HCT116 (cell line): ENCODE results near the gene CRYBB1. TPM values are rescaled to one million over a fixed set of nuclear protein-coding genes. Genes with fewer than 3 reads are reported as not detected.

ENCODE experiments used
- ATAC-seq: fragments of 200-7000 bp; cut with Tn5 transposase; 2 replicates; pipeline ENCODE4 v1.9.1; 2020; ENCODE audit warnings: mild to moderate bottlenecking, moderate library complexity
- BruUV-seq: library from RNA; stranded (reverse); fragments of 400-500 nt; replicated peaks from 2 replicates; lab custom pipeline; 2021; lab: Mats Ljungman, UMichigan
- CTCF ChIA-PET: fragments of 300-600 bp; sonication (Branson Sonifier 250); formaldehyde crosslinking; loops from one replicate; lab custom pipeline; 2021; ENCODE audit warnings: antibody characterized with exemption; lab: Charles Lee
- POLR2A ChIA-PET: fragments of 300-600, 350-600 bp; sonication (Branson Sonifier 250); formaldehyde crosslinking; loops from one replicate; lab custom pipeline; 2021; ENCODE audit warnings: antibody characterized with exemption; lab: Charles Lee
- RAD21 ChIA-PET, 2 experiments: fragments of 300-600 bp; sonication (Branson Sonifier 250); formaldehyde crosslinking; loops; one replicate each; lab custom pipeline; 2023; ENCODE audit warnings: low total read pairs in 2 of 2; ENCODE audit not compliant: uncharacterized antibody in 2 of 2, unreplicated experiment in 2 of 2, low non-redundant PET in 1 of 2; lab: Charles Lee
- DNase-seq: peaks from one replicate; pipeline ENCODE4 v3.0.0-alpha.2; 2010; ENCODE audit warnings: low read depth, low spot score
- H2AFZ ChIP-seq: fragments of 200-600 bp; shearing (Covaris generic), sonication (generic); 2 replicates; pipeline ENCODE4 v1.6.1; 2017; ENCODE audit warnings: low read depth, mixed run types, mixed read lengths, antibody characterized with exemption, low read length; ENCODE audit not compliant: poor library complexity, severe bottlenecking
- H3K27ac ChIP-seq: 2 replicates; pipeline ENCODE4 v1.5.1; 2012; ENCODE audit warnings: low read depth, low read length
- H3K27me3 ChIP-seq: fragments of 200-600 bp; sonication (generic); 2 replicates; pipeline ENCODE4 v1.6.1; 2016; ENCODE audit warnings: mixed run types, low read length, mixed read lengths; ENCODE audit not compliant: insufficient read depth
- H3K36me3 ChIP-seq, 2 experiments: fragments of 200-500 bp in 1 of 2; fragments of 200-600 bp in 1 of 2; sonication (Bioruptor generic) in 1 of 2; sonication (generic) in 1 of 2; 2 replicates each; pipeline versions ENCODE4 v1.5.1 to v1.6.1; 2014 to 2016; ENCODE audit warnings: low read length in 2 of 2, inconsistent platforms in 1 of 2, mixed read lengths in 1 of 2, mixed run types in 1 of 2; ENCODE audit not compliant: insufficient read depth in 2 of 2, control insufficient read depth in 1 of 2
- H3K4me1 ChIP-seq, 2 experiments: fragments of 200-600 bp in 1 of 2; sonication (generic) in 1 of 2; 2 replicates each; pipeline versions ENCODE4 v1.5.1 to v1.6.1; 2012 to 2017; ENCODE audit warnings: low read length in 2 of 2, inconsistent platforms in 1 of 2, mild to moderate bottlenecking in 1 of 2, mixed read lengths in 1 of 2, mixed run types in 1 of 2, moderate library complexity in 1 of 2; ENCODE audit not compliant: insufficient read depth in 2 of 2, control insufficient read depth in 1 of 2
- H3K4me2 ChIP-seq: fragments of 200-600 bp; sonication (generic); 2 replicates; pipeline ENCODE4 v1.6.1; 2017; ENCODE audit warnings: mixed run types, low read length, mixed read lengths
- H3K4me3 ChIP-seq, 2 experiments: fragments of 200-600 bp in 1 of 2; sonication (generic) in 1 of 2; replicated peaks in 1 of 2; 2 replicates each; pipeline ENCODE4 v1.5.1; 2011 to 2016; ENCODE audit warnings: low read length in 2 of 2, control low read depth in 1 of 2, low read depth in 1 of 2, mild to moderate bottlenecking in 1 of 2, mixed read lengths in 1 of 2, mixed run types in 1 of 2
- H3K79me2 ChIP-seq: fragments of 200-600 bp; sonication (generic); 2 replicates; pipeline ENCODE4 v1.6.1; 2017; ENCODE audit warnings: mild to moderate bottlenecking, mixed run types, low read length, moderate library complexity, mixed read lengths; ENCODE audit not compliant: insufficient read depth
- H3K9ac ChIP-seq: fragments of 200-600 bp; sonication (generic); 2 replicates; pipeline ENCODE4 v1.6.1; 2016; ENCODE audit warnings: low read length, mixed read lengths
- H3K9me2 ChIP-seq: fragments of 200-600 bp; sonication (generic), shearing (Covaris generic); 2 replicates; pipeline ENCODE4 v1.6.1; 2017; ENCODE audit warnings: mixed run types, mild to moderate bottlenecking, moderate library complexity; ENCODE audit not compliant: insufficient read depth
- H3K9me3 ChIP-seq, 2 experiments: fragments of 200-500 bp in 1 of 2; fragments of 200-600 bp in 1 of 2; sonication (Bioruptor generic) in 1 of 2; sonication (generic) in 1 of 2; 2 replicates each; pipeline ENCODE4 v1.6.1; 2014 to 2017; ENCODE audit warnings: low read length in 2 of 2, mixed read lengths in 2 of 2, inconsistent platforms in 1 of 2, low read depth in 1 of 2, mild to moderate bottlenecking in 1 of 2, mixed run types in 1 of 2, moderate library complexity in 1 of 2; ENCODE audit not compliant: control insufficient read depth in 1 of 2, insufficient read depth in 1 of 2
- H4K20me1 ChIP-seq: fragments of 200-600 bp; sonication (generic), shearing (Covaris generic); 2 replicates; pipeline ENCODE4 v1.6.1; 2017; ENCODE audit warnings: mixed run types, mild to moderate bottlenecking, moderate library complexity; ENCODE audit not compliant: insufficient read depth
- CBX3 ChIP-seq: IDR thresholded peaks from 2 replicates; pipeline ENCODE4 v1.6.1; 2012; ENCODE audit warnings: low read depth
- CEBPB ChIP-seq: IDR thresholded peaks from 2 replicates; pipeline ENCODE4 v1.6.1; 2012; ENCODE audit warnings: low read depth
- EGR1 ChIP-seq: IDR thresholded peaks from 2 replicates; pipeline ENCODE4 v1.6.1; 2012; ENCODE audit warnings: low read depth
- ELF1 ChIP-seq: IDR thresholded peaks from 2 replicates; pipeline ENCODE4 v1.6.1; 2012; ENCODE audit warnings: low read depth, borderline replicate concordance
- EZH2 ChIP-seq: fragments of 200-600 bp; sonication (generic); IDR thresholded peaks from 2 replicates; pipeline ENCODE4 v1.6.1; 2017; ENCODE audit warnings: antibody characterized with exemption, mixed run types
- EZH2phosphoT487 ChIP-seq: fragments of 200-600 bp; IDR thresholded peaks from 2 replicates; pipeline ENCODE4 v1.6.1; 2018; ENCODE audit warnings: antibody characterized with exemption, borderline replicate concordance
- JUND ChIP-seq: IDR thresholded peaks from 2 replicates; pipeline ENCODE4 v1.6.1; 2012
- MAX ChIP-seq: IDR thresholded peaks from 2 replicates; pipeline ENCODE4 v1.6.1; 2012
- POLR2AphosphoS5 ChIP-seq: IDR thresholded peaks from 2 replicates; pipeline ENCODE4 v1.6.1; 2011; ENCODE audit warnings: mild to moderate bottlenecking, low read depth, low read length, moderate library complexity
- RAD21 ChIP-seq: IDR thresholded peaks from 2 replicates; pipeline ENCODE4 v1.6.1; 2012; ENCODE audit warnings: low read depth, mild to moderate bottlenecking
- SP1 ChIP-seq: IDR thresholded peaks from 2 replicates; pipeline ENCODE4 v1.6.1; 2012; ENCODE audit warnings: low read depth
- SRF ChIP-seq: IDR thresholded peaks from 2 replicates; pipeline ENCODE4 v1.6.1; 2012; ENCODE audit warnings: low read depth
- TCF7L2 ChIP-seq: IDR thresholded peaks from 2 replicates; pipeline ENCODE4 v1.7.0; 2011; ENCODE audit warnings: borderline replicate concordance, inconsistent platforms; ENCODE audit not compliant: insufficient read depth, insufficient read length; ENCODE audit errors: extremely low read depth
- YY1 ChIP-seq: IDR thresholded peaks from 2 replicates; pipeline ENCODE4 v1.6.1; 2011; ENCODE audit warnings: low read length, low read depth, moderate library complexity, mild to moderate bottlenecking; ENCODE audit not compliant: insufficient replicate concordance; ENCODE audit errors: extremely low read depth
- ZFX ChIP-seq: fragments of 450-650 bp; IDR thresholded peaks from 2 replicates; pipeline ENCODE4 v1.6.1; 2017
- ZNF274 ChIP-seq: fragments of 200-500 bp; sonication (Bioruptor generic); IDR thresholded peaks from 2 replicates; pipeline ENCODE4 v1.6.1; 2014; ENCODE audit warnings: mild to moderate bottlenecking, low read depth, low read length, inconsistent platforms
- intact Hi-C: fragments of 100-400 bp; cut with micrococcal nuclease; formaldehyde crosslinking; loops from 2 replicates; pipeline ENCODE4 v1.10.0; 2022
- total RNA-seq: library from RNA; stranded (reverse); gene quantifications from one replicate; pipeline ENCODE4 v1.2.1, GENCODE V29; 2021; ENCODE audit not compliant: unreplicated experiment
- TF ChIP-seq, protein P1 (sequence below): IDR thresholded peaks from 2 replicates; pipeline ENCODE4 v1.6.1; 2012; ENCODE audit warnings: low read depth
- TF ChIP-seq, protein P2 (sequence below), 3 experiments: fragments of 200-600 bp in 1 of 3; sonication (generic) in 1 of 3; IDR thresholded peaks in 2 of 3; conservative IDR thresholded peaks in 1 of 3; 2 replicates each; pipeline ENCODE4 v1.5.1; 2012 to 2017; ENCODE audit warnings: low read depth in 2 of 3, low read length in 2 of 3, antibody characterized with exemption in 1 of 3, borderline replicate concordance in 1 of 3, control low read depth in 1 of 3, mild to moderate bottlenecking in 1 of 3, mixed read lengths in 1 of 3, mixed run types in 1 of 3, moderate library complexity in 1 of 3; ENCODE audit not compliant: insufficient read depth in 1 of 3
- TF ChIP-seq, protein P3 (sequence below): IDR thresholded peaks from 2 replicates; pipeline ENCODE4 v1.6.1; 2011; ENCODE audit warnings: mild to moderate bottlenecking, low read length, moderate library complexity; ENCODE audit not compliant: insufficient replicate concordance; ENCODE audit errors: extremely low read depth

The CRYBB1 gene
- total RNA-seq, 1 experiment from 2014 or later = not detected

DNA sequence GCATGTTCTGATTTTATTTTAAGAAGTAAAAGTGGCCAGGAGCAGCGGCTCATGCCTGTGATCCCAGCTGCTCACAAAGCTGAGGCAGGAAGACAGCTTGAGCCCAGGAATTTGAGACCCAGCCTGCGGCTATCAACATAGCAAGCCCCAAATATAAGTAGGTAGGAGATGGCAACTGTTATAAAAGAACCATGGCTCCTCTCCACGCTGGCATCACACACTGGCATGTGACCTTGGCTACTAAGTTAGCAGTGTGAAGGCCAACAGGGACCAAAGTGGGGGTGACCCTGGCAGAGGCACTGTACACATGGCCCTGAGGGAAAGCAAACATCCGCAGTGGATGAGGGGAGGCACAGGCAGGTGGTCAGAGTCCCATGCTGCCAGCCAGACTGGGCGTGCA lies 60.9 kb downstream of the CRYBB1 start:
- Histone ChIP-seq H3K27ac (no peak overlapping the region), H3K27me3 (no peaks in the 10 kb centered on the region), H3K36me3 (no peaks in the 10 kb centered on the region), H3K79me2 (no peaks in the 10 kb centered on the region), H3K4me3 (no peak overlapping the region), H3K9me2 (no peaks in the 10 kb centered on the region), H3K4me1 (peaks cover 2 to 3% of the 10 kb centered on the region in 2 experiments; a peak in 2 of 4 replicates), H3K9me3 (no peaks in the 10 kb centered on the region), H3K4me2 (no peak overlapping the region), H4K20me1 (no peaks in the 10 kb centered on the region), H3K9ac (no peak overlapping the region), H2AFZ (no peak overlapping the region)
- intact Hi-C loops = no loop called here
- ATAC-seq (no peak), DNase-seq (no peak)
- POLR2A ChIA-PET = no interaction called here
- CTCF ChIA-PET = no interaction called here
- TF ChIP-seq, protein P1, sequence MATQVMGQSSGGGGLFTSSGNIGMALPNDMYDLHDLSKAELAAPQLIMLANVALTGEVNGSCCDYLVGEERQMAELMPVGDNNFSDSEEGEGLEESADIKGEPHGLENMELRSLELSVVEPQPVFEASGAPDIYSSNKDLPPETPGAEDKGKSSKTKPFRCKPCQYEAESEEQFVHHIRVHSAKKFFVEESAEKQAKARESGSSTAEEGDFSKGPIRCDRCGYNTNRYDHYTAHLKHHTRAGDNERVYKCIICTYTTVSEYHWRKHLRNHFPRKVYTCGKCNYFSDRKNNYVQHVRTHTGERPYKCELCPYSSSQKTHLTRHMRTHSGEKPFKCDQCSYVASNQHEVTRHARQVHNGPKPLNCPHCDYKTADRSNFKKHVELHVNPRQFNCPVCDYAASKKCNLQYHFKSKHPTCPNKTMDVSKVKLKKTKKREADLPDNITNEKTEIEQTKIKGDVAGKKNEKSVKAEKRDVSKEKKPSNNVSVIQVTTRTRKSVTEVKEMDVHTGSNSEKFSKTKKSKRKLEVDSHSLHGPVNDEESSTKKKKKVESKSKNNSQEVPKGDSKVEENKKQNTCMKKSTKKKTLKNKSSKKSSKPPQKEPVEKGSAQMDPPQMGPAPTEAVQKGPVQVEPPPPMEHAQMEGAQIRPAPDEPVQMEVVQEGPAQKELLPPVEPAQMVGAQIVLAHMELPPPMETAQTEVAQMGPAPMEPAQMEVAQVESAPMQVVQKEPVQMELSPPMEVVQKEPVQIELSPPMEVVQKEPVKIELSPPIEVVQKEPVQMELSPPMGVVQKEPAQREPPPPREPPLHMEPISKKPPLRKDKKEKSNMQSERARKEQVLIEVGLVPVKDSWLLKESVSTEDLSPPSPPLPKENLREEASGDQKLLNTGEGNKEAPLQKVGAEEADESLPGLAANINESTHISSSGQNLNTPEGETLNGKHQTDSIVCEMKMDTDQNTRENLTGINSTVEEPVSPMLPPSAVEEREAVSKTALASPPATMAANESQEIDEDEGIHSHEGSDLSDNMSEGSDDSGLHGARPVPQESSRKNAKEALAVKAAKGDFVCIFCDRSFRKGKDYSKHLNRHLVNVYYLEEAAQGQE = no peak
- TF ChIP-seq CEBPB (no peak), JUND (no peak), EZH2phosphoT487 (no peak), SRF (no peak), EGR1 (no peak), SP1 (no peak), MAX (no peak), TCF7L2 (no peak), ZNF274 (no peak), CBX3 (no peak), ZFX (no peak), YY1 (no peak), EZH2 (no peak), RAD21 (no peak), POLR2AphosphoS5 (no peak), ELF1 (no peak)
- TF ChIP-seq, protein P2, sequence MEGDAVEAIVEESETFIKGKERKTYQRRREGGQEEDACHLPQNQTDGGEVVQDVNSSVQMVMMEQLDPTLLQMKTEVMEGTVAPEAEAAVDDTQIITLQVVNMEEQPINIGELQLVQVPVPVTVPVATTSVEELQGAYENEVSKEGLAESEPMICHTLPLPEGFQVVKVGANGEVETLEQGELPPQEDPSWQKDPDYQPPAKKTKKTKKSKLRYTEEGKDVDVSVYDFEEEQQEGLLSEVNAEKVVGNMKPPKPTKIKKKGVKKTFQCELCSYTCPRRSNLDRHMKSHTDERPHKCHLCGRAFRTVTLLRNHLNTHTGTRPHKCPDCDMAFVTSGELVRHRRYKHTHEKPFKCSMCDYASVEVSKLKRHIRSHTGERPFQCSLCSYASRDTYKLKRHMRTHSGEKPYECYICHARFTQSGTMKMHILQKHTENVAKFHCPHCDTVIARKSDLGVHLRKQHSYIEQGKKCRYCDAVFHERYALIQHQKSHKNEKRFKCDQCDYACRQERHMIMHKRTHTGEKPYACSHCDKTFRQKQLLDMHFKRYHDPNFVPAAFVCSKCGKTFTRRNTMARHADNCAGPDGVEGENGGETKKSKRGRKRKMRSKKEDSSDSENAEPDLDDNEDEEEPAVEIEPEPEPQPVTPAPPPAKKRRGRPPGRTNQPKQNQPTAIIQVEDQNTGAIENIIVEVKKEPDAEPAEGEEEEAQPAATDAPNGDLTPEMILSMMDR (IDR thresholded peaks at IDR 0.05 in 2 of 3, conservative IDR thresholded peaks at IDR 0.05 in 1 of 3; ENCODE audit: borderline replicate concordance in 1 of 3, insufficient read depth in 1 of 3, low read depth in 2 of 3, low read length in 2 of 3) = no peak
- TF ChIP-seq, protein P3, sequence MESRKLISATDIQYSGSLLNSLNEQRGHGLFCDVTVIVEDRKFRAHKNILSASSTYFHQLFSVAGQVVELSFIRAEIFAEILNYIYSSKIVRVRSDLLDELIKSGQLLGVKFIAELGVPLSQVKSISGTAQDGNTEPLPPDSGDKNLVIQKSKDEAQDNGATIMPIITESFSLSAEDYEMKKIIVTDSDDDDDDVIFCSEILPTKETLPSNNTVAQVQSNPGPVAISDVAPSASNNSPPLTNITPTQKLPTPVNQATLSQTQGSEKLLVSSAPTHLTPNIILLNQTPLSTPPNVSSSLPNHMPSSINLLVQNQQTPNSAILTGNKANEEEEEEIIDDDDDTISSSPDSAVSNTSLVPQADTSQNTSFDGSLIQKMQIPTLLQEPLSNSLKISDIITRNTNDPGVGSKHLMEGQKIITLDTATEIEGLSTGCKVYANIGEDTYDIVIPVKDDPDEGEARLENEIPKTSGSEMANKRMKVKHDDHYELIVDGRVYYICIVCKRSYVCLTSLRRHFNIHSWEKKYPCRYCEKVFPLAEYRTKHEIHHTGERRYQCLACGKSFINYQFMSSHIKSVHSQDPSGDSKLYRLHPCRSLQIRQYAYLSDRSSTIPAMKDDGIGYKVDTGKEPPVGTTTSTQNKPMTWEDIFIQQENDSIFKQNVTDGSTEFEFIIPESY = no peak
- RAD21 ChIA-PET = no interaction called here
- BruUV-seq = no TSS peak
